SK-N-MC (cell line): ENCODE measurements around the gene BCL2L1.

Experiments
- DNase-seq: peaks from one replicate; pipeline ENCODE4 v3.0.0-alpha.2; 2011; ENCODE audit warnings: low read depth, low spot score
- H3K27ac ChIP-seq: fragments of 200-600 bp; sonication (generic); 2 replicates; pipeline ENCODE4 v1.5.1; 2016; ENCODE audit warnings: mixed run types
- H3K36me3 ChIP-seq: fragments of 200-600 bp; sonication (generic); 2 replicates; pipeline ENCODE4 v1.6.1; 2017; ENCODE audit warnings: antibody characterized with exemption, low read length, mixed read lengths; ENCODE audit not compliant: insufficient read depth
- H3K4me3 ChIP-seq: fragments of 200-600 bp; sonication (generic); 2 replicates; pipeline ENCODE4 v1.5.1; 2016
- H3K9ac ChIP-seq: fragments of 200-600 bp; sonication (generic); 2 replicates; pipeline ENCODE4 v1.8.0; 2017; ENCODE audit warnings: mixed run types, mixed read lengths; ENCODE audit not compliant: insufficient read length
- H3K9me3 ChIP-seq: fragments of 200-600 bp; sonication (generic); 2 replicates; pipeline ENCODE4 v1.6.1; 2017; ENCODE audit warnings: low read depth, mild to moderate bottlenecking, antibody characterized with exemption, low read length, moderate library complexity, mixed read lengths
- EZH2 ChIP-seq: fragments of 200-600 bp; sonication (generic); IDR thresholded peaks from one replicate; pipeline ENCODE4 v1.6.1; 2017; ENCODE audit warnings: antibody characterized with exemption
- FOXP2 ChIP-seq: optimal IDR thresholded peaks from 2 replicates; pipeline ENCODE3; 2011; ENCODE audit warnings: mild to moderate bottlenecking, moderate library complexity; ENCODE audit not compliant: insufficient read depth; ENCODE audit errors: extremely low read length, control extremely low read depth
- POLR2AphosphoS5 ChIP-seq: IDR thresholded peaks from 2 replicates; pipeline ENCODE4 v1.6.1; 2012; ENCODE audit warnings: mild to moderate bottlenecking, low read depth, low read length, borderline replicate concordance

The BCL2L1 gene

GRCh38 chr20:31620246-31620645 is 102.4 kb downstream of the BCL2L1 start:
- DNase-seq, result no peak
- TF ChIP-seq POLR2AphosphoS5 (no peak), EZH2 (no peak), FOXP2 (no peak)

DNA sequence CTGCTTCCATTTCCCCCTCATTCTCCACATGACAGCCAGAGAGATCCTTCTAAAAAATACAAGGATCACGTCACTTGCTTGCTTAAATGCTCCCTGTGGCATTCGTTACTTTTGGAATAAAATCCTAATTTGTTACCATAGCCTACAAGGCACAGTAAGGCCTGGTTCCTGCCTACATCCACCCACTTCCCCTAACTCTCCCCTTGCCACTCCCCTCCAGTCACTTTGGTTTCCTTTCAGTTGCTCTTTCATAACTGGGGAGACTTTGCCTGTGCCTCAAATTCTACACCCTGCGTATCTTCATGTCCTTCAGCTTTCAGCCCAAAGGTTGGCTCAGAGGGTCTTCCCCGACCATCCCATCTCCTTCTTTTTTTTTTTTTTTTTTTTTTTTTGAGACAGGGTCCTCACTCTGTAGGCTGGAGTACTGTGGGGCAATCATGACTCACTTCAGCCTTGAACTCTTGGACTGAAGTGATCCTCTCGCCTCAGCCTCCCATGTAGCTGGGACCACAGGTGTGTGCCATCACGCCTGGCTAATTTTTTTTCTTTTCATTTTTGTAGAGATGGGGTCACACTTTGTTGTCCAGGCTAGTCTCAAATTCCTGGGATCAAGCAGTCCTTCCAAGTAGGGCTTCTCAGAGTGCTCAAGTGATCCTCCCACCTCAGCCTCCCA is 105.1 kb downstream of the BCL2L1 start:
- Histone ChIP-seq H3K4me3 (no peak overlapping the region), H3K9me3 (no peaks in the 10 kb centered on the region), H3K27ac (no peak overlapping the region), H3K36me3 (no peaks in the 10 kb centered on the region), H3K9ac (no peak overlapping the region)
- TF ChIP-seq EZH2, result no peak
- no peak for TF ChIP-seq POLR2AphosphoS5
- no peak for TF ChIP-seq FOXP2
- DNase-seq, result no peak

More at GRCh38 chr20:31620246-31620645, 102.4 kb downstream of the BCL2L1 start:
- H3K9ac ChIP-seq, result no peak overlapping the region
- H3K36me3 ChIP-seq, result no peaks in the 10 kb centered on the region
- no peak overlapping the region for H3K27ac ChIP-seq
- H3K4me3 ChIP-seq, result no peak overlapping the region
- no peaks in the 10 kb centered on the region for H3K9me3 ChIP-seq

DNA sequence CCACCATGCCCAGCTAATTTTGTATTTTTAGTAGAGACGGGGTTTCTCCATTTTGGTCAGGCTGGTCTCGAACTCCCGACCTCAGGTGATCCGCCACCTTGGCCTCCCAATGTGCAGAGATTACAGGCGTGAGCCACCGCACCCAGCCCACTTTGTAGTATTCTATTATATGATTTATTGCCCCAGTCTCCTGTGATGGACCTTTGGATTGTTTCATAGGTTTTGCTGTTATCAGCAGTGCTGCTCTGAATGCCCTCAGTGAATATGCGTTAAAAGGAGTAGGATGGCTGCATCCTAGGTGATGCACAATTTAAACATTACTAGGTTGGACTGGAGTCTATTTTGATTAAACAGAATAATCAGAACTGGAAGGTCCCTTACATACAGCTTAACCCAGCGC is 107.3 kb downstream of the BCL2L1 start:
- no peak overlapping the region for H3K4me3 ChIP-seq
- no peak overlapping the region for H3K27ac ChIP-seq
- no peak for DNase-seq
- H3K9ac ChIP-seq, result no peak overlapping the region
- TF ChIP-seq FOXP2 (no peak), POLR2AphosphoS5 (no peak), EZH2 (no peak)
- no peaks in the 10 kb centered on the region for H3K36me3 ChIP-seq
- no peaks in the 10 kb centered on the region for H3K9me3 ChIP-seq
